ENCODE measurements around the gene LAMC3.
A peak's percentile ranks its signal among the peaks of the same experiment; 100 is the strongest.

LAMC3 gene

GRCh38 chr9:131045300-131046092, 36.5 kb downstream of the LAMC3 start:
- no peak for DNase-seq (ENCODE audit: low spot score)

GRCh38 chr9:131046093-131046380, 37.1 kb downstream of the LAMC3 start:
- DNase-seq (ENCODE audit: low spot score), result no peak

- DNase-seq (ENCODE audit: low spot score), result peak; percentile 93
Measured at GRCh38 chr9:131046581-131047202, 37.7 kb downstream of the LAMC3 start.

- no peak for DNase-seq (ENCODE audit: low spot score)
Measured at GRCh38 chr9:131048332-131048731, 39.4 kb downstream of the LAMC3 start.

- DNase-seq (ENCODE audit: low spot score), result no peak
Measured at GRCh38 chr9:131048820-131049219, 39.8 kb downstream of the LAMC3 start.

- no peak for DNase-seq (ENCODE audit: low spot score)
Measured at GRCh38 chr9:131049829-131050715, 41.1 kb downstream of the LAMC3 start.

GRCh38 chr9:131050831-131051230, 41.9 kb downstream of the LAMC3 start:
- DNase-seq (ENCODE audit: low spot score), result no peak

GRCh38 chr9:131051592-131052517, 42.9 kb downstream of the LAMC3 start:
- no peak for DNase-seq (ENCODE audit: low spot score)

GRCh38 chr9:131053896-131054295, 44.9 kb downstream of the LAMC3 start:
- DNase-seq (ENCODE audit: low spot score), result no peak

- no peak for DNase-seq (ENCODE audit: low spot score)
Measured at GRCh38 chr9:131056781-131057506, 48.0 kb downstream of the LAMC3 start.

GRCh38 chr9:131060900-131061630, 52.1 kb downstream of the LAMC3 start:
- DNase-seq (ENCODE audit: low spot score), result no peak

- DNase-seq (ENCODE audit: low spot score), result no peak
Measured at GRCh38 chr9:131062969-131063368, 54.0 kb downstream of the LAMC3 start.

- DNase-seq (ENCODE audit: low spot score), result no peak
Measured at GRCh38 chr9:131065599-131065998, 56.6 kb downstream of the LAMC3 start.

- DNase-seq (ENCODE audit: low spot score), result no peak
Measured at GRCh38 chr9:131067625-131068024, 58.7 kb downstream of the LAMC3 start.

- DNase-seq (ENCODE audit: low spot score), result no peak
Measured at GRCh38 chr9:131068076-131068816, 59.3 kb downstream of the LAMC3 start.

- DNase-seq (ENCODE audit: low spot score), result no peak
Measured at GRCh38 chr9:131069699-131070098, 60.7 kb downstream of the LAMC3 start.

GRCh38 chr9:131072107-131072870, 63.3 kb downstream of the LAMC3 start:
- DNase-seq (ENCODE audit: low spot score), result no peak

- no peak for DNase-seq (ENCODE audit: low spot score)
Measured at GRCh38 chr9:131072871-131073237, 63.9 kb downstream of the LAMC3 start.

Data from D341Med (cell line).